ENCODE results near the gene ZNF606.
A peak's percentile ranks its signal among the peaks of the same experiment; 100 is the strongest.

Gene ZNF606

DNA sequence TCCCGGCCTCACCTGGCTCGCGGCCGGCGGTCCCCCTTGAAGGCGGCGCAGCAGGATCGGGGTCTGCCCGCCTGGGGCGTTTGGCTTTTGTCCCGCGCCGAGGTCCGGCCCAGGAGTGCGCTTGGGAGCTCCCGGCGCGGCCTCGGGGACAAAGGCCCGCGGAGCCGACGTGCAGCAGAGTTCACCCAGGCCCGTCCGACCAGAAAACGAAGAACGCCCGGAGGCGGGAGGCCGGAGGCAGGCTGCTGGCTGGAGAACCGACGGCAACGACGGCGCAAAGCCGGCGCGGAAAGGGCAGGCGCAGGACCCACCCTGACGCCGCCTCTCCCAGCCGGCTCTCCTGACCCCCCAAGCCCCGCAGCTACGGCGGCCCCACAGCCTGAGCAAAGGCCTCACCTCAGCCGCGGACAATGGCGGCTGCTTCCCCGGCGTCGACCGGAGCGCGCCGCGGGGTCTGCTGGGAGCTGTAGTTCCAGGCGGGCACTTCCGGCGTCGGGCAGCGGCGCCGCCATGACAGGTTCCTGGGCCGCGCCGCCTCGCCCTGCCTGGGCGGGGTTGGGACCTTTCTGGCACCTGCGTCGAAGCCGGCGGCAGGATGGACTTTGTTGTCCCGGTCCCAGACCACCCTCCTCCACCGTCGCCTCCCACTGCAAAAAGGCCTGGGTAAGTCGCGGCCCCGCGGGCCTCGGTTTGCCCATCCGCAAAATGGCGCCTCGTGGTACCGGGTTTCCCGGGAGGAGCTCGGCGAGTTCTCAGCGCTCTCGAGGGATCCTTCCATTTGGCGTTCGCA lies at the start of gene ZNF606:
Gene ZNF606, minus strand, starts transcription at position 437 of the 790 bp plus-strand sequence. CDS start 1,501 bp downstream, outside the sequence.
- DNase-seq (ENCODE audit: low spot score), result peak; percentile 81

DNA sequence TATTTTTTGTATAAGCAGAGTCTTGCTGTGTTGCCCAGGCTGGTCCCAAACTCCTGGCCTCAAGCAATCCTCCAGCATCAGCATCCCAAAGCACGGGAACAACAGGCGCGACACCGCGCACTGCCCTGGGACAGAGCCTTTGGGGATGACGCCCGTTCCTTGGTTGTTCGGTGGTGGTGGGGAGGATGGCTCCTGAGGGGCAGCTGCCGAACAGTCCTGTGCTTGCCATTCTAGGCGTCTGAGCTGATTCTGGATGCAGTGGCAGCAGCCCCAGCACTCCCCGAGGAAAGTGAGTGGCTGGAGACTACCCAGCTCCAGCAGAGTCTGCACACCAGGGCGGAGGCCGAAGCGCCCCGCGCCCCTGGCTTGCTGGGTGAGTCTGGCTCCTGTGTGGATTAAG lies 49.6 kb upstream of the ZNF606 start:
- no peak for DNase-seq (ENCODE audit: low spot score)

DNA sequence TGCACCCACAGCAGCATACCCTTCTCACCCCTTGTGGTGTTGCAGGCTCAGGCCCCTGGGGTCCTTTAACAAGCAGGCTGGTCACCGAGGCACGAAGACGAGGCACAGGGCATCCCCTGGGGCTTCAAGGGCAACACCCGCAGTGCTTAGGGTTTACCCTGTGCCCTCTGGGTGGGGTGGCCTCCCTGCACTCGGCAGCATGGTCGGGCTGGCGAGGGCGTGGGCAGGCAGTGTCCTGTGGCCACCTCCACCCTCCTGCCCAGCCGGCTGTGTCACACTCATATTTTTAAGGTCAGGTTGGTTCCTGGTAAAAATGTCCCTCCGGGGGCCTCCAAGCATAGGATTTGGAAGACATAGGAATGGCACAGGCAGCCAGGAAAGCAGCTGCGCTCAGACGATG lies 45.1 kb upstream of the ZNF606 start:
- DNase-seq (ENCODE audit: low spot score), result no peak

DNA sequence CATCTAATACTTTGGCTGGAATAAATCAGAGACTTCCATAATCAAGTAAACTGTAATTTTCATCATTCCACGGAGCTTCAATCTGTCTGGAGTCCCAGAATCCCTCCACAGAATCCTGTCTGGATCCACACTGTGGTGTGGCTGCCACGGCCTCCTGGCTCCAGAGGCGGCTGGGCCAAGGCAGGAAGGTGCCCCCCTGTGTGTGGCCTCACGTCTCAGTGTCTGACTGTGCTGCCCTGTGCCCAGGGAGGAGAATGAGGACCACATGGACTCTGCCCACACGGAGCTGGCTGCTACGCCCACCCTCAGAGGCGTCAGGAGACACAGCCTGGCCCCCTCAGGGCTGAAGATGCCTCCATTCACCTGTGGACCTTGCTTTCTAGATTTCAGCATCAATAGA lies 44.2 kb upstream of the ZNF606 start:
- no peak for DNase-seq (ENCODE audit: low spot score)

DNA sequence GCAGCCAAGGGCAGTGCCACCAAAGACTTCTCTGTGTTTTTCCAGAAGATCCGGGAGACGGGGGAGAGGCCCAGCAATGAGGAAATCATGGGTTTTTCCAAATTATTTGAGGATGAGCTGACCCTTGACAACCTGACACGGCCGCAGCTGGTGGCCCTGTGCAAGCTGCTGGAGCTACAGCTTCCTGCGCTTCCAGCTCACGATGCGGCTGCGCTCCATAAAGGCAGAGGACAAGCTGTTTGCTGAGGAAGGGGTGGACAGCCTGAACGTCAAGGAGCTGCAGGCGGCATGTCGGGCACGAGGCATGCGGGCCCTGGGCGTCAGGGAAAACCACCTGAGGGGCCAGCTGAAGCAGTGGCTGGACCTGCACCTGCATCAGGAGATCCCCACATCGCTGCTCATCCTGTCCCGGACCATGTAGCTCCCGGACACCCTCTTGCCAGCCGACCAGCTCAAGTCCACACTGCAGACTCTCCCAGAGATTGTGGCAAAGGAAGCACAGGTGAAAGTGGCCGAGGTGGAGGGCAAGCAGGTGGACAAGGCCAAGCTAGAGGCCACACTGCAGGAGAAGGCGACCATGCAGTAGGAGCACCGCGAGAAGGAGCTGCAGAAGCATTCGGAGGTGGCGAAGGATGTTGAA lies 42.9 kb upstream of the ZNF606 start:
- DNase-seq (ENCODE audit: low spot score), result no peak

DNA sequence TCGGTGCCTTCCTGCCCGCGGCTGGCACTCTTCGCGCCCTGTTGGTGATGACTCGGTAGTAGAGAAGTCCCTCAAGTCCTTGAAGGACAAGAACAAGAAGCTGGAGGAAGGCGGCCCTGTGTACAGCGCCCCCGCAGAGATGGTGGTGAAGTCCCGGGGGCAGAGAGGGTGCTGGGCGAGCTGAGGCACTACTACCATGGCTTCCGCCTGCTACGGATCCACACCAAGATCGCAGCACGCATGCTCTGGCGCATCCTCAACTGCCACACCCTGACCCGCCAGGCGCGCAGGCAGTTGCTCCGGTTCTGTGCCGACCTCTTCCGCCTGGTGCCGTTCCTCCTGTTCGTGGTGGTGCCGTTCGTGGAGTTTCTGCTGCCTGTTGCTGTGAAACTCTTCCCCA lies 42.3 kb upstream of the ZNF606 start:
- no peak for DNase-seq (ENCODE audit: low spot score)

DNA sequence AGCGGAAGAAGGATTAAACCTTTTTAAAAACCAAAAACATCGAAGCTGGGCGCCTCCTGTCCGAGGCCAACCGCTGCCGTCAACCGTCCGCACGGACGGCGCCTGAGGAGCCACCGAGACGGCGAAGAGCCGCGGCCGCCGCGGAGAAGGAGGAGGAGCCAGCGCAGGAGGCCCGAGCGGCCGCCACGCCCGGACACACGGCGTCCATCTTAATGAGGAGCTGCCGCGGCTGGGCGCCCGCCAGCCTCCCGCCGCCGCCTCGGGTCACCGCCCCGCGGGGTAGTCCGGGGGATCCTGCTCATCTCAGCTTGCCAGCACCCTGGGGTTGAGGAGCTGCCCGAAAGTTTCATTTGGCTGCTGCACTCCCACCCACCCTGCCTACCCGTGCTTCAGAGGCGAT lies 41.8 kb upstream of the ZNF606 start:
- no peak for DNase-seq (ENCODE audit: low spot score)

DNA sequence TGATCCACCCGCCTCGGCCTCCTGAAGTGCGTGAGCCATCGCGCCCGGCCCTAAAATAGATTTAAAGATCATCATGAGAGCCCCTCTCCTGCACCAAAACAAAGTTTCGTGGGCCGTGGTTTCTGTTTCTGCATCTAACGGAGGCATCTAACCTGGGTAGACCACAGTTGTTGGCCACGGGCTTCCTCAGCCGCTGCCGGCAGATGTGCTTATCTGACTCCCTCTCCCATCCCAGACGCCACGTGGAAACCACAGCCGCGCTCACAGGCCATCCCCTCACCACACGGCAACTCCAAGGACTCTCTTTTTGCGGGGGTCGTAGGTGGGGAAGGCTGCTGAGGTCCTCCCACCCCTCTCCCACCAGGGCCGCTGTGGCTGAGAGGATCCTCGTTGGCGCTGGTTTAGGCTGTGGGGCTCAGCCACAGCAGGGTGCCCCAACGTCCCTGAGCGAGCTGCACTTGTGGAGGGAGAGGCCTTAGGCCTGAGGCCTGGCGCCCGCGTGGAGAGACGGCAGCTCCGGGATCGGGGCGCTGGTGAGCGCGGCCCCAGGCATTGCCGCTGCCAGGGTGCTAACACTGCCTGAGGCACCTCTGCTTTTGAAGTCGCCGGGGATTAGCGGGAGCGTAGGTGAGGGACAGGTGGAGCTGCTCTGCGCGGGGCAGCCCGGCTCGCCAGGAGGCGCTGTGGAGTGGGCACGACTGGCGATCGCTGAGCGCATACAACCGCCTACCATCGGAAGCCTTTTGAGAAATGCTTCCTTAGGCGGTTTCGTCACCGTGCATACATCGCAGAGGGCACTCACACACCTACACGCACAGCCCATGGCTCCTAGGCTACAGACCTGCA lies 40.1 kb upstream of the ZNF606 start:
- DNase-seq (ENCODE audit: low spot score), result no peak

DNA sequence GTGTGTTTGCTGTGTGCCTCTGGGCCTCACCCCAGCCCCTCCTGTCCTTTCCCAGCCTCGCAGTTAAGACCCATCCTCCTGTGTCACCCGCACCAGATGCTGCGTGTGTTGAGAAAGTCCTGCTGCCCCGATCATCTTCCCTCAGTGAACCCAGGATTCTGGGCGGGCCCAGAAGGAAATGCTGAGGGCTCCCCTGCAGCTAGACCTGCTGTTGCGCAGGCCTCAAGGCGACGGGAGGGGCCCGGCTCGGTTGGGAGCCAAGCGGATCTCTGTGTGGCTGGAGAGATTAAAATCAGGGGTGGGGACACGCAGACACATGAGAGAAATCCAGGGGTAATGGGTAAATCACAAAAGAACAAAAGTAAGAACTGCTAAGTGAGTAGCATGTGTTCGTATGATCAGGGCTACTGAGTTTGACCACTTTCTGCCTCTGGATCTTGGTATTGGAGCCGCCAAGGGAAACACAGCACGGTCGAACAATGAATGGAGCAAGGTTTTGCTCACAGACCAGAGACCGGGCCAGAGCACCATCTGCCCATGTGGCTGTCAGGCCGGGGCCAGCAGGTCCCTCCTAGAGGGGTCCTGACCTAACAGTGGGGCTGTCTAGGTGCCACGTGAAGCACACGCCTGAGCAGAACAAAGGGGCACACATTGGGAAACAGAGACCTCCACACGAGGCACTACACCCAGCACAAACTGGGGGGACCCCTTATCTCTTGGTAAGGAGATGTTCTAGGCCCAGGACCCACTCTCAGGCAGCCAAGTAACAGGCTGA lies 38.3 kb upstream of the ZNF606 start:
- no peak for DNase-seq (ENCODE audit: low spot score)

DNA sequence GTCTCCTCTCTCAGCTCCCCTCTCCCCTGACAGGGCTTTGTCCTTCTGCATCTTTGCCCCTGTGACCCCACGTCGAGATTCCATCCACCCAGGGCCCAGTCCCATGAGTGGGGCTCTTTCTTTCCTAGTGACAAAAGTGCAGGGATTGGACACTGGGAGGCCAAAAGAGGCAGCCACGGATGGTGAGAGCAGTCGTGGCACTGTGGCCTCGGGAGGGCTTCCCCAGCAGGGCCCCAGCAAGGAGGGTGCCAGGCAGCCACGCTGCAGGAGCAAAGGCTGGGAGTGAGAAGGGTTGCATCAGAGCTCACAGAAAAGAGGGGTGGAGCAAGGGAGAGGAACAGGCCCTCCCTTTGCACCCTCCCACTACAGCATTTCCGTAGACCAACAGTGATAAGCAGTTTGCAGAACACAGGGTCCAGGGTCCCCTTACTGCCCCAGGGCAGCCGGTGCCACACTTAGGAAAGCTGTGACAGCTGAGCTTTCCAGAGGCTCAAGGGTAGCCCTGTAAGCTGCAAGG lies 36.1 kb upstream of the ZNF606 start:
- DNase-seq (ENCODE audit: low spot score), result no peak

DNA sequence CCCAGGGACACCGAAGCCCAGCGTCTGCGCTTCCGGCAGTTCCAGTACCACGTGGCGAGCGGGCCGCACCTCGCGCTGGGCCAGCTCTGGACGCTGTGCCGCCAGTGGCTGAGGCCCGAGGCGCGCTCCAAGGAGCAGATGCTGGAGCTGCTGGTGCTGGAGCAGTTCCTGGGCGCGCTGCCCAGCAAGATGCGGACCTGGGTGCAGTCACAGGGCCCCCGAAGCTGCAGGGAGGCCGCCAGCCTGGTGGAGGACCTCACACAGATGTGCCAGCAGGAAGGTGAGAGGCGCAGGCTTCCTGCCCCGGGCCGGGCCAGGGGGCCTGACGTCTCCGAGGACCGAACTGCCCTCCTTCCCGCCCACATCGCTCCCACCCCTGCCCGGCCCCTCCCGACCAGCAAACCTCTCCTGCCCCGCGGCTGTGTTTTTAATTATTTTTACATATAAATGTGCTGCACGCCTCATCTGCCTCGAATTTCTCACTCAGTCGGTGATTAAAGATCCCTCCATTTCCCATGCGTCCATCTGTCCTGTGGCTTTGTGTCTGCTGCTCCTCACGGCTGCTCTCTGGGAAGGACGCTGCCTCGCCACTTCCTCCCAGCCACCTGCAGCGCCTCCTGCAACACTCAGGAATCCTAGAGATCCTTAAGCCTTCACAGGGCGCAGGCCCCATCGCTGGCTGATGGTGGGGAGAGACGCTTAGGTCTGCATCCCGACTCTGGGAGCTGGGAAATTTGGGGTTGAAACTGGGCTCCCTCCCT lies 35.5 kb upstream of the ZNF606 start:
- peak; percentile 43 for DNase-seq (ENCODE audit: low spot score)

DNA sequence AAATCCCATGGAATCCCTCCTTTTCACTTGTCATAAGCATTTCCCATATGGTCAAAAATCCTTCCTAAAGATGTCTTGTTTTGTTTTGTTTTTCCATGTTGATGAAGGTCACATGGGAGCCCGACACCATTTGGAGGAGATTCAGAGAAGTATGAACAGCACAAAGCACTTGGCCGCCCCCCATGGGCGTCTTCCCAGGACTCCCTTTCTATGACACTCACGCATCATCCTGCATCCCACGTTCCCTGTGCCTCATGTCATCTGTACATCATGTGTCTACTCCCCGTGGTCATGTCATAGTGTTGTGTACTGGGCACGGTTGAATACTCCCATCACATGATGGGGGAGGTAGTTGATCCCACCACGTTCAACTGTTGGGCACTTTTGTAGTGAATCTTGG lies 33.2 kb upstream of the ZNF606 start:
- DNase-seq (ENCODE audit: low spot score), result no peak

DNA sequence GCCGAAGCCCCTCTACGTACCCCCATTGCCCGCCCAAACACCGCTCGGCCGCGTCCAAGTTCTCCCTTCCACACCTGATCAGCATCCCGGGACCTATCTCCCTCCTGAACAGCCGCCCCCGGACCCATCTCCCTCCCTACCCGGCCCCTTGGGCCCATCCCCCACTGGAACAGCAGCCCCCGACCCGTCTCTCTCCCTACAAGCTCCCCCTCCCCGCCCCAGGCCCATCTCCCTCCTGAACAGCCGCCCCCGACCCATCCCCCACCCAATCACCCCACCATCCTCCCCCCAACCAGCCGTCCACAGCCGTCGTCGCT lies 31.8 kb upstream of the ZNF606 start:
- DNase-seq (ENCODE audit: low spot score), result no peak

DNA sequence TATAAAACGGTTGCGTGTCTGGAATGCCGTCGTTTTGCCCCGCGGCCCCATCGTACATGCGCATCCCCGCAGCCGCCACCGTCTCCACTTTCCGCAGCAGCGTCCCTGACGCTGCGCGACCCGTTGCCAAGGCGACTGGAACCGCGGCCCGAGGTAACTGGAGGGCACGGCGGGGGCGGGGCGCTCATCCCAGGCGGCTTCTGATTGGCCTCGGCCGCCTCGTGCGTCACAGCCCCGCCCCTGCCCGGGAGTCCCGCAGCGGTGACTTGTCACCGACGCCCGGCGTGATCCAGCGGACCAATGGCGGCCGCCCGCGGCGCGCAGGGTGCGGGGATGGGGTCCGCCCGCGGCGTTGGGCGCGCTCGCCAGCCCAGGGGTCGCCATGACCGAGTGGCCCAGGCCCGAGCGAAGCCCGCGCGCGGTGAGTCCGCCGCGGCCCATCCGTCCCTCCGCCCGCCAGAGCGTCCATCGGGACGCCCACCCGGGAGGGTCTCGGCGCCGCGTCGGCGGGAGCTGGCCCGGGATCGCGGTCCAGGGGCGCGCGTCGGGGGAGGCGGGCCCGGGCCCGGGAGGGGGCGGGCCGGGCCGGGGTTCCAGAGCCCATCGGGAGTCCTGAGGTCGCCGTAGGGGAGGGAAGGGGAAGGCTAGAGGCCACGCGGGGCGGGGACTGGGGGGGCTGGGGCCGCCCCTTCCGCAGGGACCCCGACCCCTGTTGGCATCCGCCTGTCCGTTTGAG lies 31.3 kb upstream of the ZNF606 start, which contains the start of gene ZSCAN1:
Gene ZSCAN1, plus strand, starts transcription at position 285 of the 736 bp plus-strand sequence. CDS start 3,812 bp downstream, outside the sequence.
- DNase-seq (ENCODE audit: low spot score), result peak; percentile 94

DNA sequence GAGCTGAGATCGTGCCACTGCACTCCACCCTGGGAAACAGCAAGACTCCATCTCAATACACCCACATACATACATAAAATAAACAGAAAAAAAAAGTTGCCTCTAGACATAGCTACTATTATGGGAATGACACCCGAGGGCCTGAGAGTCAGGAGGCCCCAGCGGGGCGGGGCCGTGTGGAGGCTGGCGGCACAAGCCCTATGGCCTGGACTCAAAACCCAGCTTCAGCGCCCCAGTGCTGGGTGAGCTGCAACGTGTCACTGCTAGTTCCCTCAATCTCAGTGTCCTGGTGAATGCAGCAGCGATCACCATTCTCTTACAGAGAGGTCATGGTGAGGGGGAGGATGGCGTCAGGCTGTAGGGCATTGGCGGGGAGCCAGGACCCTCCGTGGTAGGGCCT lies 22.0 kb upstream of the ZNF606 start:
- DNase-seq (ENCODE audit: low spot score), result no peak

DNA sequence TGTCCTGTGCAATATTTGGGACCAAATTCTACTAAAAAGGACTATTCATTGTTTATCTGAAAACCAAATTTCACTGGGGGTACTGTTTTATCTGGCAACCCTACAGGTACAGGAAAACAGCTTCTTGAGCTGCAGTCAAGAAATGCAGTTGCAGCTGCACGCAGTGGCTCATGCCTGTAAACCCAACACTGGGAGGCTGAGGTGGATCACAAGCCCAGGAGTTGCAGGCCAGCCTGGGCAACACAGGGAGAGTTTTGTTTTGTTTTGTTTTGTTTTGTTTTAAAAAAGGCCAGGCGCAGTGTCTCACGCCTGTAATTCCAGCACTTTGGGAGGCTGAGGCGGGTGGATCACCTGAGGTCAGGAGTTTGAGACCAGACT lies 19.7 kb upstream of the ZNF606 start:
- no peak for DNase-seq (ENCODE audit: low spot score)

DNA sequence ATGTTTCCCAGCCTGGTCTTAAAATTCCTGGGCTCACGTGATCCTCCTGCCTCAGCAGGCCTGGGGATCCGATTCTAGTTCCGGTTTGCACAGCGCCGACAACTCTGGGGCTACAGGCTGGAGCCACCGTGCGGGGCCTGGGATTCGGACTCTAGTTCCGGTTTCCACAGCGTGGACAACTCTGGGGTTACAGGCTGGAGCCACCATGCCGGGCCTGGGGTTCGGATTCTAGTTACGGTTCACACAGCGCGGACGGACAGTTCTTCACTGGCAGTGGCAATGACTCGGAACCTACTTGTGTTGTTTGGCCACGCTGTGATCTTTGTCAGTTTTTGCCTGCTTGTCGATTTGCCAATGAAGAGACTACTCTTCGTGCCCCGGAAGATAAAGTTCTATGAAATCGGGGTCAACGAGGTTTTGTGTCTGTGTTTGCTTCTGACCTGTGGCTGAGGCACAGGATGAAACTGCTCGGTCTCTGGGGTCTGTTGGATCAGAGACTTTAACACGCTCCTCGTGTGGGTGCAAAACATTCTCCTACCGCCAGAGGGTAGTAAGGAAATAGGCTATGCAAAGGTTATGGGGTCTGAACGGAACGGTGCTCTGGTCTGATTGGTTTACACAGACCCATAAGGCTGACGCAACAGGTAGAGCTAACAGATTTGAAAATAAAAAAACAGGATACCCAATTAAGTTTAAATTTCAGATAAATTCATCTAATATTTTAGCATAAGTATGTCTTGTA lies 19.1 kb upstream of the ZNF606 start:
- peak; percentile 82 for DNase-seq (ENCODE audit: low spot score)

DNA sequence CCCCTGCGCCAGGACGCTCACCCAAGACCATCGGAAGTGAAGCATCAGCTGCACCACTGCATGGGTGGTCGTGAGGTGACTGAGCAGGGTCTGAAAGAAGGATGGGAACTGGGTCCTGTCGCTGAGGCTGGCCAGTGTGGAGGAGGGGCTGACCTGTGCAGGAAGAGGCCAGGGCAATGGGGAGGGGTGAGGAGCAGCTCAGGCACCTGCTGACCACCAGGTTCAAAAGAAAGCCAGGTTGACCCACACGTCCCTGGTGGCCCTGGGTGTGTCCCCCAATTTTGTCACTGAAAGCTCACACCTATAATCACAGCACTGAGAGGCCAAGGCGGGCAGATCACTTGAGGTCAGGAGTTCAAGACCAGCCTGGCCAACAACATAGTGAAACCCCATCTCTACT lies 17.5 kb upstream of the ZNF606 start:
- DNase-seq (ENCODE audit: low spot score), result no peak

DNA sequence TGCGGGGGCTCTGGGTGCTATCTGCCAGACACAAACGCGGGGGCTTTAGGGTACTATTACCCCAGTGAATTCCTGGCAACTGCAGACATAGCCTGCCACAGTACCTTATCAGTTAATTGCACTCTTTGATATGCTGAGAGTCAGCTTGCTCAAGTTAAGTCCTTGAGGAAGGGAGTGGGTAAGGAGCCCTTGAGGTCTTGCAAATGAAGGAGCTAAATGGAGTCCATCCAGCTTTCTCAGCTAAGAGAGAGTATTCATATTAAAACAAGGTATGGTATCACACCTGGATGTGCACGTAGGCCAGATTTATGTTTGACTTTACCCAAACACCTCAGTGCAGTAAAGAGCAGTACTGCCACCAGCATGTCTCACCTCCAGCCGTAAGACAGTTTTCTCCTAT lies 11.5 kb upstream of the ZNF606 start:
- no peak for DNase-seq (ENCODE audit: low spot score)

DNA sequence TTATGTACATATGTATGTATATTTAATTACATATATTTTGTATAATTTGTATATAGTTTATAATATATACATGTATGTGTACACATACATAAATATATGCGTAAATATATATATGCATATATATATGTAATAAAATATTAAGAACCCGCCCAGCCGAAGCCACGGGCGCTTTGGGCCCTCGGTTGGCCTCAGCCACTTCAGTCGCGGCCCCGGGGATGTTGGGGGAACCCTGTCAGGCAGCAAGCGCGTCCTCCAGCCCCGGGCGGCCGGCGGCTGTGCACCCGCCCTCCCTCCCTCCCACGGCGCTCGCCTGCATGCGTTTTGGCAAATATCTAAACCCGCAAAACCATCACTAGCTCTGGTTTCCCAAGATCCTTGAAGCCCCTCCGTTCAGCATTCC lies 7.9 kb upstream of the ZNF606 start:
- no peak for DNase-seq (ENCODE audit: low spot score)

Measured in globus pallidus (tissue), 1 donor.